SK-N-MC (cell line): Measurements from ENCODE around the gene EMX2.

Source experiments
- EZH2 ChIP-seq: fragments of 200-600 bp; sonication (generic); IDR thresholded peaks from one replicate; pipeline ENCODE4 v1.6.1; 2017; ENCODE audit warnings: antibody characterized with exemption
- POLR2AphosphoS5 ChIP-seq: IDR thresholded peaks from 2 replicates; pipeline ENCODE4 v1.6.1; 2012; ENCODE audit warnings: mild to moderate bottlenecking, low read depth, low read length, borderline replicate concordance

DNA sequence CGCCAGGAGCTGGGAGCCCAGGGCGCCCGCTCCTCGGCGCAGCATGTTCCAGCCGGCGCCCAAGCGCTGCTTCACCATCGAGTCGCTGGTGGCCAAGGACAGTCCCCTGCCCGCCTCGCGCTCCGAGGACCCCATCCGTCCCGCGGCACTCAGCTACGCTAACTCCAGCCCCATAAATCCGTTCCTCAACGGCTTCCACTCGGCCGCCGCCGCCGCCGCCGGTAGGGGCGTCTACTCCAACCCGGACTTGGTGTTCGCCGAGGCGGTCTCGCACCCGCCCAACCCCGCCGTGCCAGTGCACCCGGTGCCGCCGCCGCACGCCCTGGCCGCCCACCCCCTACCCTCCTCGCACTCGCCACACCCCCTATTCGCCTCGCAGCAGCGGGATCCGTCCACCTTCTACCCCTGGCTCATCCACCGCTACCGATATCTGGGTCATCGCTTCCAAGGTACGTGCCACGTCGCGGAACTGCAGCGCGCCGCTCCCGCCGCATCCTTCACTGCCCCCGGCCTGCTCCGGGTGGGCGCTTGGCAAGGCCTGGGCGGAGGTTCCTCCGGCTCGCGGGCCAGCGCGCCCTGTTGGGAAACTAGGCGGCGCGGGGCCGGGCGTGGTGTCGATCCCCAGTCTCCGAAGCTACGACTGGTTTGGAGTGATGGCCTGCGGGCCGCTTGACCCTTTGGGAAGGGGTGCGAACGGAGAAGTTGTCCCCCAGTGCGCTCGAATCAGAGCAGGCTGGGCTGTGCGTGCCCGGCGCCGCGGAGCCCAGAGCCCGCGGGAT lies 868 bp downstream of the EMX2 start:
- TF ChIP-seq POLR2AphosphoS5 (no peak), EZH2 (no peak)
